Testis (tissue), 3 donors: Measurements from ENCODE around the gene PHYKPL. TPM values are rescaled to one million over a fixed set of nuclear protein-coding genes. Genes with fewer than 3 reads are reported as not detected.

Experiments used
- DNase-seq: peaks from one replicate; pipeline ENCODE4 v3.0.0-alpha.2; 2019
- H3K27ac ChIP-seq, 2 donors: fragments of 200-600 bp; sonication (generic); one replicate each; pipeline ENCODE4 v1.5.1; 2019
- H3K27me3 ChIP-seq: fragments of 200-600 bp; sonication (generic); one replicate; pipeline ENCODE4 v1.5.1; 2019
- H3K36me3 ChIP-seq: fragments of 200-600 bp; sonication (generic); one replicate; pipeline ENCODE4 v1.5.1; 2017; ENCODE audit warnings: low read depth; ENCODE audit errors: missing control alignments
- H3K4me1 ChIP-seq: fragments of 200-600 bp; sonication (generic); one replicate; pipeline ENCODE4 v1.5.1; 2019
- H3K4me3 ChIP-seq, 2 donors: fragments of 200-600 bp; sonication (generic); one replicate each; pipeline ENCODE4 v1.5.1; 2017 to 2019
- H3K9me3 ChIP-seq: fragments of 200-600 bp; sonication (generic); one replicate; pipeline ENCODE4 v1.5.1; 2017
- POLR2A ChIP-seq: fragments of 450-650 bp; IDR thresholded peaks from one replicate; pipeline ENCODE4 v1.6.1; 2017; ENCODE audit warnings: antibody characterized with exemption, mild to moderate bottlenecking, moderate library complexity
- WGBS, 2 donors: methylation state at CpG; one replicate each; pipeline ENCODE4 v1.1.5; 2018; 5-methylcytosine and 5-hydroxymethylcytosine counted together
- intact Hi-C: fragments of 100-400 bp; cut with DNase I; formaldehyde crosslinking; loops from one replicate; pipeline ENCODE4 v1.15.1; 2023; ENCODE audit warnings: low total_unique reads
- polyA plus RNA-seq: library from polyadenylated mRNA; stranded (reverse); fragments of 350-450 nt; fragmentation: Illumina TruSeq; extraction: RNeasy Lipid Tissue Mini Kit (QIAGEN cat#74804); gene quantifications from one replicate; pipeline ENCODE4 v1.2.3, GENCODE V29; 2014; ENCODE audit warnings: low read depth, low replicate concordance; ENCODE audit not compliant: insufficient read depth
- total RNA-seq, 2 donors: library from RNA; depleted of rRNA; stranded (reverse); fragments of >200 nt; gene quantifications; one replicate each; pipeline ENCODE4 v1.2.3, GENCODE V29; 2016
- TF ChIP-seq, protein P1 (sequence below), 3 experiments: fragments of 450-650 bp in 2 of 3; fragments of 200-600 bp in 1 of 3; sonication (generic) in 1 of 3; IDR thresholded peaks; one replicate each; pipeline ENCODE4 v1.5.1; 2016 to 2019; ENCODE audit warnings: antibody characterized with exemption in 3 of 3, mild to moderate bottlenecking in 2 of 3, moderate library complexity in 1 of 3

The PHYKPL gene
- total and polyA plus RNA-seq, 3 donors from 2014 or later, result 81.7 to 122 (median 121) TPM

GRCh38 chr5:178272591-178272990 is 40.0 kb upstream of the PHYKPL start:
- DNase-seq, result no peak
- H3K27ac ChIP-seq, result no peak overlapping the region
- 88 to 94% methylated on average over 9 of the region's 9 CpGs for WGBS, 2 donors

GRCh38 chr5:178271726-178272479 is 39.3 kb upstream of the PHYKPL start:
- Histone ChIP-seq H3K4me3 (no peak overlapping the region), H3K27me3 (no peaks in the 10 kb centered on the region)
- 80 to 84% methylated on average over 18 to 24 of the region's 24 CpGs for WGBS, 2 donors

More at GRCh38 chr5:178272591-178272990, 40.0 kb upstream of the PHYKPL start:
- intact Hi-C loops, result loop anchor here (10.0 kb wide), 1 partner anchor 282 kb away; no protein-coding TSS in a partner anchor
- H3K36me3 ChIP-seq, result no peaks in the 10 kb centered on the region
- no peak for TF ChIP-seq POLR2A
- TF ChIP-seq, protein P1, sequence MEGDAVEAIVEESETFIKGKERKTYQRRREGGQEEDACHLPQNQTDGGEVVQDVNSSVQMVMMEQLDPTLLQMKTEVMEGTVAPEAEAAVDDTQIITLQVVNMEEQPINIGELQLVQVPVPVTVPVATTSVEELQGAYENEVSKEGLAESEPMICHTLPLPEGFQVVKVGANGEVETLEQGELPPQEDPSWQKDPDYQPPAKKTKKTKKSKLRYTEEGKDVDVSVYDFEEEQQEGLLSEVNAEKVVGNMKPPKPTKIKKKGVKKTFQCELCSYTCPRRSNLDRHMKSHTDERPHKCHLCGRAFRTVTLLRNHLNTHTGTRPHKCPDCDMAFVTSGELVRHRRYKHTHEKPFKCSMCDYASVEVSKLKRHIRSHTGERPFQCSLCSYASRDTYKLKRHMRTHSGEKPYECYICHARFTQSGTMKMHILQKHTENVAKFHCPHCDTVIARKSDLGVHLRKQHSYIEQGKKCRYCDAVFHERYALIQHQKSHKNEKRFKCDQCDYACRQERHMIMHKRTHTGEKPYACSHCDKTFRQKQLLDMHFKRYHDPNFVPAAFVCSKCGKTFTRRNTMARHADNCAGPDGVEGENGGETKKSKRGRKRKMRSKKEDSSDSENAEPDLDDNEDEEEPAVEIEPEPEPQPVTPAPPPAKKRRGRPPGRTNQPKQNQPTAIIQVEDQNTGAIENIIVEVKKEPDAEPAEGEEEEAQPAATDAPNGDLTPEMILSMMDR (IDR thresholded peaks at IDR 0.05), result no peak
- H3K9me3 ChIP-seq, result no peaks in the 10 kb centered on the region
- H3K4me1 ChIP-seq, result no peaks in the 10 kb centered on the region
- H3K27me3 ChIP-seq, result no peaks in the 10 kb centered on the region
- H3K4me3 ChIP-seq, result no peak overlapping the region

GRCh38 chr5:178271231-178271630 is 38.6 kb upstream of the PHYKPL start:
- H3K27ac ChIP-seq, result no peak overlapping the region
- intact Hi-C loops, result loop anchor here (10.0 kb wide), 1 partner anchor 284 kb away; no protein-coding TSS in a partner anchor
- H3K36me3 ChIP-seq, result no peaks in the 10 kb centered on the region
- H3K9me3 ChIP-seq, result no peaks in the 10 kb centered on the region
- no peak overlapping the region for H3K4me3 ChIP-seq
- no peak for TF ChIP-seq POLR2A
- TF ChIP-seq, protein P1 (IDR thresholded peaks at IDR 0.05), result no peak
- 85 to 92% methylated on average over 4 of the region's 4 CpGs for WGBS, 2 donors
- H3K27me3 ChIP-seq, result no peaks in the 10 kb centered on the region
- H3K4me1 ChIP-seq, result no peaks in the 10 kb centered on the region
- no peak for DNase-seq

More at GRCh38 chr5:178271726-178272479, 39.3 kb upstream of the PHYKPL start:
- H3K4me1 ChIP-seq, result no peaks in the 10 kb centered on the region
- no peaks in the 10 kb centered on the region for H3K9me3 ChIP-seq
- H3K36me3 ChIP-seq, result no peaks in the 10 kb centered on the region
- H3K27ac ChIP-seq, result no peak overlapping the region
- intact Hi-C loops, result loop anchor here (10.0 kb wide), 1 partner anchor 283 kb away; no protein-coding TSS in a partner anchor
- no peak for TF ChIP-seq POLR2A
- TF ChIP-seq, protein P1 (IDR thresholded peaks at IDR 0.05), result no peak
- no peak for DNase-seq

DNA sequence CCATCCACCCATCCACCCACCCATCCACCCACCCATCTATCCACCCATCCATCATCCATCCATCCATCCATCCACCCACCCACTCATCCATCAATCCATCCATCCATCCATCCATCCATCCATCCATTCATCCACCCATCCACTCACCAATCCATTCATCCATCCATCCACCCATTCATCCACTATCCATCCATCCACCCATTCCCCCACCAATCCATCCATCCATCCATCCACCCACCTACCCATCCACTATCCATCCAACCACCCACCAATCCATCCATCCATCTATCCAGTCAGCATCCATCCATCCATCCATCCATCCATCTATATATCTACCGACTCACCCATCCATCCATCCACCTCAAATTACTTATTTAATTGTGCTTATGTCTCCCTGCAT is 36.9 kb upstream of the PHYKPL start:
- no peak overlapping the region for H3K4me3 ChIP-seq
- intact Hi-C loops, result no loop called here
- no peak for DNase-seq
- H3K9me3 ChIP-seq, result no peaks in the 10 kb centered on the region
- H3K4me1 ChIP-seq, result no peaks in the 10 kb centered on the region
- H3K27me3 ChIP-seq, result no peaks in the 10 kb centered on the region
- TF ChIP-seq POLR2A, result no peak
- TF ChIP-seq, protein P1 (IDR thresholded peaks at IDR 0.05), result no peak
- no peak overlapping the region for H3K27ac ChIP-seq
- no peaks in the 10 kb centered on the region for H3K36me3 ChIP-seq
- 94 to 100% methylated on average over 1 of the region's 1 CpG for WGBS, 2 donors
